Measurements from ENCODE around the gene RNF145. TPM values are rescaled to one million over a fixed set of nuclear protein-coding genes. Genes with fewer than 3 reads are reported as not detected.
"Not testable (repeated sequence)": the region's sequence is repeated elsewhere in the genome, so short reads cannot be mapped to it uniquely, and the experiment has no call there.

Gene RNF145, protein sequence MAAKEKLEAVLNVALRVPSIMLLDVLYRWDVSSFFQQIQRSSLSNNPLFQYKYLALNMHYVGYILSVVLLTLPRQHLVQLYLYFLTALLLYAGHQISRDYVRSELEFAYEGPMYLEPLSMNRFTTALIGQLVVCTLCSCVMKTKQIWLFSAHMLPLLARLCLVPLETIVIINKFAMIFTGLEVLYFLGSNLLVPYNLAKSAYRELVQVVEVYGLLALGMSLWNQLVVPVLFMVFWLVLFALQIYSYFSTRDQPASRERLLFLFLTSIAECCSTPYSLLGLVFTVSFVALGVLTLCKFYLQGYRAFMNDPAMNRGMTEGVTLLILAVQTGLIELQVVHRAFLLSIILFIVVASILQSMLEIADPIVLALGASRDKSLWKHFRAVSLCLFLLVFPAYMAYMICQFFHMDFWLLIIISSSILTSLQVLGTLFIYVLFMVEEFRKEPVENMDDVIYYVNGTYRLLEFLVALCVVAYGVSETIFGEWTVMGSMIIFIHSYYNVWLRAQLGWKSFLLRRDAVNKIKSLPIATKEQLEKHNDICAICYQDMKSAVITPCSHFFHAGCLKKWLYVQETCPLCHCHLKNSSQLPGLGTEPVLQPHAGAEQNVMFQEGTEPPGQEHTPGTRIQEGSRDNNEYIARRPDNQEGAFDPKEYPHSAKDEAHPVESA
- 47.8 and 71.3 TPM in 2 replicates for total RNA-seq

DNA sequence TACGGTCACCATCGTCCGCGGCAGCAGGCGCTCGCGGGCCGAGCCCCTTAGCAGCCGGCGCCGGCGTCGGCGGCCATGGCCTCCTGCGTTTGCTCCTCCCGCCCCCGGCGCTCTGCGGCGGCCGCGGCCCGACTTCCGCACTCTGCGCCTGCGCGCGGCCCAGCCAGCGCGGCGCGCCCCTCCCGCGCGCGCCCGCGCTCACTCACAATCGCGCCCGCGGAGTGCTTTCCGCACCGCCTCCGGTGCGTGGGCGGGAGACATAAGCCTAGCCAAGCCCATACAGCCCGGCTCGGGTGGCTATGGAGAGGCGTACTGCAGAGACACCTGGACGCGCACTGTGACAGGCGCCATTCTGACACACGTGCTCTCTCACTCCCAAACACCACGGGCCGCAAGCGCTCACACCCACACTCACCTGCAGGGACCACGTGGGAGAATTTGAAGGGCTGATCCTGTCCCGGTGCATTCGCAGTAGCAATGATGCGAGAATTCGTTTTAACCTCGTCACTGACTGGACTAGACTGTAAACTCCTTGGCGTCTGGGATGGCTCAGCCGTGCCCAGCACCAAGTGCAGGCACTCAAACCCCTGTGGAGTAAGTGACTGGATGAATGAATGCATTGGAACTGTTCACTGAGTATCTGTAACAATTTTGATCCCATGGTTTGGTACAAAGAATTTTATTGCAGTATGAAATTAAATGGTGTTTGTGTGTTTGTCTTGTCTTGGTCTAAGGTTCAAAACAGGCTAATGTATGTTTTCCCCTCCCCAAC, at the start of gene RNF145:
TSS of gene RNF145 (minus strand) at position 116 of the 772 bp plus-strand sequence. CDS start 5,936 bp downstream, outside the sequence.
- peak; percentile 88 for DNase-seq

DNA sequence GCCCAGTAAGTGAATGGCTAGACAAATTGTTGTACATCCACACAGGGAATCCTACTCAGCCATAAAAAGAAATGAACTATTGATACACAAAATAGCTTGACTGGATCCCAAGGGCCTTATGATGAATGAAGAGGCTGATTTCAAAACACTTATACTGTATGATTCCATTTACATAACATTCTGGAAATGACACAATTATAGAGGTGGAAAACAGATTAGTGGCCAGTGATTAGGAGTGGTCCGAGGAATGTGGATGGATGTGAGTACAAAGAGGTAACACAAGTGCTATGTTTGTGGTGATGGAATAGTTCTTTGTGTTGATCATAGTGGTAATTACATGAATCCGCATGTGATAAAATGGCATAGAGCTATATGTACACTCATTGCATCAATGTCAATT, 49.0 kb upstream of the RNF145 start:
- no peak for DNase-seq

DNA sequence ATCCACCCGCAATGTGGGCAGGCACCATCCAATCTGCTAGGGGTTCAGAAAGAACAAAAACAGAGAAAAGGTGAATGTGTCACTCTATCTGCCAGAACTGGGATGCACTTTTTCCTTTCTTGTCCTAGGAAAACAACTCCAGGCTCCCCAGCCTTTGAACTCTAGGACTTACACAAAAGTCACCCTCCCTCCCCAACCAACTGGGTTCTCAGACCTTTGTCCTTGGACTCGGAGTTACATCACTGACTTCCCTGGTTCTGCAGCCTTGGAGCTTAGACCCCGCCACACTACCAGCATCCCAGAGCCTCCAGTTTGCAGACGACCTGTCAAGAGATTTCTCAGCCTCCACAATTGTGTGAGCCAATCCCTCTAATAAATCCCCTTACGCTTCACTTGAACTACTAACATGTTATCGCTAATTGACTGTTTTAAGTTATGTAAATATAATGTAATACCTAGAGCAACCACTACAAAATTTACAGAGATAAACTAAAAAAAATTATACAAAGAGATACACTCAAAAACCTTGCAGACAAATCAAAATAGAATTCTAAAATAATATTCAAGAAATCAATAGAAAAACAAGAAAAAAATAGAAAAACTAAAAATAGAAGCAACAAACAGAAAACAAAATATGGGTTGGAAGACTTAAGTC, 48.4 kb upstream of the RNF145 start:
- DNase-seq = no peak

DNA sequence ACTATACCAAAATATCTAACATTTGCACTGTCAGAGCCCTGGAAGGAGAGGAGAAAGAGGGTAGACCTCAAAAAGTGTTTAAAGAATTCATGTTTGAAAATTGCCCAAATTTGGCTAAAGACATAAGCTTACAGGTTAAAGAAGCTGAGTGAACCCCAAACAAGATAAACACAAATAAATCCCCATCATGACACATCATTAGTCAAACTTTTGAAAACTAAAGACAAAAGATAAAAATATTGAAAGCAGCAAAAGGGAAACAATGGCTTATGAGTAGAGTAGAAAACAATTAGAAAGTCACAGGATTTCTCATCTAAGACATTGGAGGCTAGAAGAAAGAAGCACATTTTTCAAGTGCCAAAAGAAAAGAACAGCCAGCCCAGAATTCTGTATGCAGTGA, 47.7 kb upstream of the RNF145 start:
- DNase-seq = no peak

DNA sequence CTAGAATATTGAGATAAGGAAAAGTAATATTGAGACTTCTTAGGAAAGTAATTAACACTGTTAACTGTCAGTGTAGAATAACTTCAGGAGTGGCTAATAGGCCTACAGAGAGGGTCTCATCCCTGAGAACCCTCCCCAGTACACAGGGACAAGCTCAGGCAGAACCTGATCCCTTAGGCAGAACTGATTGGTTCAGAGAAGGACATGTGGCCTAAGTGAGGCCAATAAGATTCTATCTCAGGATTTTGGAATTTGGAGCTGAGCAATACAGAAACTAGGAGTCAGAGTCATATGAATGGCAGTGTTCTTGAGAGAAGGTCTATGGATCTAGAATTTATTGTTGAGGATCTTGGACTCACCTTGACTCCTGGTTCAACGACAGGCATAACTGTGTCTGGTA, 42.8 kb upstream of the RNF145 start:
- no peak for DNase-seq

DNA sequence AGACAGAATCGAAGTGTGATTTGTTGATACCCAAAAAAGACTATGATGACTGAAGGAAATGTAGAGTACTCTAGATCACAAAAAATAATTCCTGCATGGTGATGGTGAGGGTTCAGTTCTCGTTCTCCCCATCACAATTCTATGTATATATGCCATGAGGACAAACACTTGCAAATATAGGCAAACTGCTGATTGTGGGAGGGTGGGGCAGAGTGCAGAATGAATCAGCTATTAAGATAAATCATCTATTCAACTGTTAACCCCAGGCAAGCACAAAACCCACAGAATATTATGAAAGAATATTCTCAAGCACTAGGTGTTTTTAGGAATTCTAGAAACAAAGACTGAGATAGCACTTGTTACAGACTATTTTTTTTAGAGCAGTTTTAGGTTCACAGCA, 39.8 kb upstream of the RNF145 start:
- no peak for DNase-seq

DNA sequence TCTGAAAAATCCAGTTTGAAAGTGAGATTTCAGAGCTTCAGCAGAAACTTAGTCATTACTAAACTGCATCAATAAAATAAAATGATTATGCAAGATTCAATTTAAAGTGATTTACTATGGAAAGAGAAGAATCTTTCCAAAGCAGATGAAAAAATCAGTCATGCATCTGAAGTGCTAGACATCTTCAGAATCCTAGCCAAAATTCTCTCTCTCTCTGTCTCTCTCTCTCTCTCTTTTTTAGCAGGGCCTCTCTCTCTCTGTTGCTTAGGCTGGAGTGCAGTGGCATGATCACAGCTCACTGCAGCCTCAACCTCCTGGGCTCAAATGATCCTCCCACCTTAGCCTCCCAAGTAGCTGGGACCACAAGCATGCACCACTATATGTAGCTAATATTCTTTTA, 35.5 kb upstream of the RNF145 start:
- DNase-seq = no peak

DNA sequence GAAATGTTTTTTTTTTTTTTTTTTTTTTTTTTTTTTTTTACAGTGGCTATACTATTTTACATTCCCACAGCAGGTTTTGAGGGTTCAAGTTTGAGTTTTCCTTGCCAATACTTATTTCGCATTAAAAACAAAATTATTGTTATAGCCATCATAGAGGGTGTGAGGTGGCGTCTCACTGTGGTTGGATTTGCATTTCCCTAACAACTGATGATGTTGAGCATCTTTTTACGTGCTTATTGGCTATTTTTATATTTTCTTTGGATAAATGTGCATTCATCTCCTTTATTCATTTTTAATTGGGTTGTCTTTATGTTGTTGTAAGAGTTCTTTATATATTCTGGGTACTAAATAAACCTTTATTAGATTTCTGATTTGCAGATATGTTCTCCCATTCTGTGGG, 34.8 kb upstream of the RNF145 start:
- DNase-seq = no peak

DNA sequence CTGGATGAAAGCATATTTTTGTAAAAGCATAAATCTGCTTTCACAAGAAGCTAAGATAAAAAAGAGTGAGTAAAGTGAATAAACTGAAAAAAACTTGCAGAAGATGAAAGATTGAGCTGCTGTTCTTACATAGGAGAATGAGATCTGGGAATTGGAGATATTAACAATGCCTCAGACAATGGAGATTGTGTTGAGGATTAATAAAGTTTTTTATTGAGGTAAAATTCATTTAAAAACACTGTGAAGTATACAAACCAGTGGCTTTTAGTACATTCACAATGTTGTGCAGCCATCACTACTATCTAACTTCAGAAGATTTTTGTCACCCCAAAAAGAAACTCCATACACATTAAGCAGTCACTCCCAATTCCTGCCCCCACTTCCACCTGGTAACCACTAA, 34.0 kb upstream of the RNF145 start:
- DNase-seq = no peak

DNA sequence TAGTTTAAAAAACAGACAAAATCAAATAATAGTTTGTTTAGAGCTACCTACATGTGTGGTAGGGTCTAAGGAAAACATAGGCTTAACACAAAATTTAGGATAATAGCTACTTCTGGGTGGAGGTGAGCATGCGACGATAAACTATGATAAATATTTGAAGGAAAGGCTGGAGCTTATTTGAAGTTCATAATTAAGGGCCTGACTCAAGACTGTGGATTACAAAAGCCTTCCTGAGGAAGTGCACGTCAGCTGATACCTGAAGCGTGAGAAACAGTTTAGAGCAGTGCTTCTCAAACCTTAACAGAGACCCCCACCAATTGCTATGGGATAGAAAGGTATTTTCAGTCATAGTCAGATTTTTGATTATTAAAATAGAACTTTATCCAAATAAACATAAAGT, 33.3 kb upstream of the RNF145 start:
- DNase-seq = peak; percentile 8

DNA sequence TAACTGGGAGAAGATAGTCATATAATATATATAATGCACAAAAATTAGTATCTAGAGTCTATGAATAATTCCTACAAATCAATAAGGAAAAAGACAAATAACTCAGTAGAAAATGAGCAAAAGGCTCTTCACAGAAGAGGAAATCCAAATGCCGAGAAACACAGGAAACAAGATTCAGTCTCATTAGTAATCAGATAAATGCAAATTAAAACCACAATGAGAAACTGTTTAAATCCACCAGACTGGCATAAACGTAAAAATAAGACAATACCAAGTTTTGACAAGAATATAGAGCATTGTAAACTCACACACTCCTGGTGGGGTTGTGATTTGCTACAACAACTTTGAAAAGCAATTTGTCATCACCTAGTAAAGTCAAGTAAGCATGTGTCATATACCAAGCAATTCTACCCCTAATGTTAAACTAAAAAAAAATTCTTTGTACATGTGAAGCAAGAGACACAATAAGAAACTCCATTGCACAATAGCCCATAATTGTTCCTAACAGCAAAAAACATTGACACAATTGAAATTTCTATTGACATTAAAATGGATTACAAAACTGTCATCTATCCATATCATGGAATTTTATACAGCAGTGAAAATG, 32.7 kb upstream of the RNF145 start:
- no peak for DNase-seq

DNA sequence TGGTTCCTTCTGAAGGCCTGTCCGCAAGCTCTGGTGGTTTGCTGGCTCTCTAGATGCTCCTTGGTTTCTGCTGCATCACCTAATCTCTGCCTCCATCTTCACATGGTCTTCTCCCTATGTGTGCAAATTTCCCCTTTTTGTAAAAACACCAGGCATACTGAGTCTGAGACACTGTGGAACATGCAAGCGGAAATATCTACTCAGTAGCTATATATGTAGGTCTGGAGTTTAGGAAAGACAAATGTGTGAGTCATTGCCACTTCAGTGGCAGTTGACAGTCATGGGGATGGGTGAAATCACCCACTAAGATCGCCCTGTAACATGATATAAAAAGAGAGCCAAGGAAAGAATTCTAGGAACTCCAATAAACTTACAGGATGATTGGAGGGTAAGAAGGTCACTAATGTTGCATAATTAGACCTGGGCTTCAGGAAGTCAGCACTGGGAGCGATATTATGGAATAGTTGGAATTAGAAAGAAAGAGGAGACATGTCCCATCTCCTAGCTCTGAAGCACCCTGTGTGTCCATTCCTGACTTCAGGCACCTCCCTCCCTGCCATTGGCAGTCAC, 31.0 kb upstream of the RNF145 start:
- peak; percentile 24 for DNase-seq

DNA sequence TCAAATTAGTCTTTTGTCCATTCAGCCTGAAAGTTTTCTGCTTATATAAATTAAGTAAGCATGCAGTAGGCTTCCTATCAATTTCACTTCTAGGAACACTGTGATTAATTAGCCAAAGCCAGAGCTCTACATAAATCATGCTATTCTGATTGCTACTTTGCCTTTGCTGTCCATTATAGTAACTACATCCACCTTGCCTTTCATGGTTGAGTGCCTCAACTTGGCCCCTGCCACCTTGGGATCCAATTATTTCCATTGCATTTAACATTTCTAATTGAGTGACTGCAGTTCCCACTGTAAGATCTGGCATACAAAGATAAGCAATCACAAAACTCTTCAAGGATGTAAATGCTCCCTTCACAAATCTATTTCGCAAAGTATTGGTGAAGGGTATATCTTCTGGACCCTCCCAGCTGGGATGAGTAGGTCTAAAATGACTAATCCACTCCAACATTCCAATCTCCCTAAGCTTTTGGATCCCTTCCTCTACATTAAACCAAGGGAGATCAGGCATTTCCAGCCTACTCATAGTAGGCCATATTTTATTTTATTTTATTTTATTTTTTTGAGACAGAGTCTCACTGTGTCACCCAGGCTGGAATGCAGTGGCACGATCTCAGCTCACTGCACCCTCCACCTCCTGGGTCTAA, 26.6 kb upstream of the RNF145 start:
- DNase-seq = not testable (repeated sequence)

DNA sequence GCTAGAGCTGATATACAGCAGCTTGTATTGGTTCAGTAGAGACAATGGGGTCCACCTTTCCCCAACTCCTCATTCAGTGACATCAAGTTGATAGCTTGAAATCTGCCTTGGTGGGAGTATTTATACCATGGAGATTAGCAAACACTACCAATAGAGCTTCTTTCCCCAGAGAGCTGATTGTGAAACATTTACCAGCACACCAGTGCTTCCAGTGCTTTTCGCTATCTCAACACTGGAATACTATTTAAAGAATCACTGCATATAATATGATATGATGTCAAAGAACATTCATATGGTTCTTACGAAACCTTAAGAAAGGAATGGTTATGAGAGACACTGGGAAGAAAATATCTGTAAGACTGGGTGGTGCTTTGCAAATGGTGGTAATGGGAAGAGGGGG, 21.8 kb upstream of the RNF145 start:
- no peak for DNase-seq

DNA sequence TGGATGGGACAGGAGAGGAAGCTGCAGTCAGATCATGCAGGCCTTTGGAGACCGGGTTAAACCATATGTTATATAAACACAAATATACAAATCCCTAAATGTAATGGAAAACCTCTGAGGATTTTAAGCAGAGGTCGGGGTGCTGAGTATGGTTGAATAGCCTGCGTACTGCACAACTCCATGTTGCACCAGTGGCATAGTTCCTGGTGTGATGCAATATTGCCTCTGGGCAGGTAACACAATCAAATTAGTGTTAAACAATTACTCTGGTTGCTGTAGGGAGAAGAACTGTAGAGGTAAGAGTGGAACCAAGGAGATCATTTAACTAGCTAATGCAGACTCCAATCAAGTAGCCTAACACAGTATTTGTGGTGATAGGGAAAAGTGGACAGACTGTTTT, 21.3 kb upstream of the RNF145 start:
- no peak for DNase-seq

DNA sequence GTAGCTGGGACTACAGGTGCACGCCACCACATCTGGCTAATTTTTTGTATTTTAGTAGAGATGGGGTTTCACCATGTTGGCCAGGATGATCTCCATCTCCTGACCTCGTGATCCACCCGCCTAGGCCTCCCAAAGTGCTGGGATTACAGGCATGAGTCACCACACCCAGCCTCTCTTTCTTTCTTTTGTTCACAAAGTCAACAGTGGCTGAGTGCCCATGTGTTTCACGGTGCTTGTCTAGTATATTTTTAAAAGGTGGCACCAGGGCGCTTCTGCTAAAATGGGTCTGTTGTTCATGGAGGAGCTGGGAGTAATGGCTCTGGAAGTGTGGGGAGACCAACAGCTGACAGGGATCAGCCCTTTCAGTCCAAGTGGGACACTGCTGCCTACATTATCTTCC, 18.7 kb upstream of the RNF145 start:
- not testable (repeated sequence) for DNase-seq

DNA sequence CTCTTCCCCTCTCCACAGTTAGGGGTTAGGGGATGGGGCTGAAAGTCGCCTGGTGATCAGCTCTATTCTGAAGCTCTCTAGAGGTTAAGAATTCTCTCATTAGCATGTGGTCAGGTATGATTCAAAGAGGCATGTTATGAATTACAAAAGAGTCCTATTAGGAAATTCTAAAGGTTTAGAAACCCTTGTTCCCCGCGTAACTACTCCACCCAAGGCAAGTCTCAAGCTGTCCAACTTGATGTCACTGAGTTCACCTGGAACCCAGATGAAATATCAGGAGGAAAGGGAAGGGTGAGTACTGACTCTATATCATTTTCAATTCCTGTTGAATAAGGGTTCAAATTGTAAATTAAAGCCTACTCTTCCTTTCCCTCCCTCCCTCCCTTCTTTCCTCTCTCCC, 18.1 kb upstream of the RNF145 start:
- no peak for DNase-seq

DNA sequence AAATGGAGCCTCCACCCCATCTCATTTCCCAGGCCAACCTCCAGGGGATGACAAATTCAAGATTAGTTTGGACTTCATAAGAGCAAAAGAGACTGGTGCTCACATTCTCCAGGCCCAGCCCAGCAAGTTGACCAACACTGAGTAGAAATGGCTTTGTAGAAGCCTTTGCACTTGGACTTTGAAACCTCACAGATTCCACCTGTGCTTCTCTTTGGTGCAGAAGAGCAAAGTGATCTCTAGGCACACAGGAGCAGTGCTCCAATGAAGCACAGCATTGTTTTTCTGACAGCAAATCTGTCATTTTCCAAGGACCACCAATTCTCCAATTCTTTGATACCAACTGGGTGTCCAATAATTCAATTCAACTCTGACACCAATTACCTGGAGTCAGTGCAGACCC, 17.1 kb upstream of the RNF145 start:
- DNase-seq = no peak

DNA sequence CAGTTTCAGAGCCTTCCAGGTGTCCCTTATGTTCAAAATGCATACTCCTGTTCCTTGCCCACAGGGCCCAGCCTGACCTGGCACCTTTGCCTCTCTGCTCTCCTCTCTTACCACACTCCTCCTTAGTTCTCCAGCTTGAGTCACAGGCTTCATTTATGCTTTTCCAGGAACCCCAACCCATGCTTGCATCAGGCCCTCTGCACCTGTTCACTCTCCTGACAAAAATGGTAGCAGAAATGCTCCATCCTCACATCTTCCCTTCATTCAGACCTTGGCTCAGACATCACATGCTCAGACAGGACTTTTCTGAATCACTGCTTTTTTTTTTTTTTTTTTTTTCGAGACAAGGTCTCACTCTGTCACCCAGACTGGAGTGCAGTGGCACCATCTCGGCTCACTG, 15.1 kb upstream of the RNF145 start:
- DNase-seq = no peak

DNA sequence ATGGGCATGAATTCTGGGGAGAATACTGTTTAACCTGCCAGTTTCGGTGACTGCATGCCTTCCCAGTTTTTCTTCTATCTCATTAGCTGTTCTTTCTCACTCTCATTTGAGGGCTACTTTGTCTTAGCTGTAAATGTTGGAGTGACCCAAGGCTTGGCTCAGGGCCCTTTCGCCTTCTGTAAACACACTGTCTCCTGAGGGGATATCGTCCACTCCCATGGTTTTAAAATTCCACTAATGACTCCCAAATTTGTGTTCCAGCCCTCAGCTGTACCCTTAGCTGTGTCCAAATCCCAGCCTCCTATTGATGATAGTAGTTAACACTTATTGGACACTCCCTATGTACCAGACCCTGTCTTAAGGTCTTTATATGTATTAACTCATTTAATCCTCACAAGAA, 14.1 kb upstream of the RNF145 start:
- no peak for DNase-seq

DNA sequence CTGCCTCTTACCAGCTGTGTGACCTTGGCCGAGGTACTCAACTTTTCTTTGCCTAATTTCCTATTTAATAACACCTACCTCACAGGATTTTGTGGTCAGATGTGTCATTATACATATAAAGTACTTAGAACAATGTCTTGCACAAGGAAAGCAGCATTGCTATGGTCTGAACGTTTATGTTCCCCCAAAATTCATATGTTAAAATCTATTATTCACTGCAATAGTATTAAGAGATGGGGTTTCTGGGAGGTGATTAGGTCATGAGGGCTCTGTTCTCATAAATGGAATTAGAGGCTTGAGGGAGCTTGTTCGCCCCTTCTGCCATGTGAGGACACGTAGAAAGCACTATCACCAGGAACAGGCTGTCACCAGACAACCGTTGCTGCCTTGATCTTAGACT, 10.9 kb upstream of the RNF145 start:
- DNase-seq = no peak

DNA sequence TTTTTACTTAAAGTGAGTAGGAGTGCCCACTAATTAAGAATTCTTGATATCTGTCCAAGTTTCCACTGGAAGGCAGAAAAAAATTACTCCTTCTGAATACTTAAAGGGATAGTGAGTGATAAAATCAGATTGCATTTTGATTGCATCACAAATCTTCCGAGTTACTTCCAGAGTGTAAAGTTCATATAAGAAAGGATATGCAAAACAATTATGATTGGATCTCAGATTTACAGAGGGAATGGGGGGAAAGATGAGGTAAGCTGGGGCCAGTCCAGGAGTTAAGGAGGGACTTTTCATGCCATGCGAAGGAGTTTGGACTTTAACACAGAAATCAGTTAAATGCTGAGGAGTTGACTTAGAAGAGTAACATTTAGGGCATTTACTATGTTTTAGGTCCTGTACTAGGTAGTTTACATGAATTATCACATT, 9.3 kb upstream of the RNF145 start:
- no peak for DNase-seq

All from dermis blood vessel endothelial cell (primary cell).